Measurements from ENCODE around the gene GSAP.

GRCh38 chr7:77330169-77330882 is 85.8 kb downstream of the GSAP start:
- TF ChIP-seq CTCF (IDR thresholded peaks at IDR 0.05), result no peak
- peak; percentile 60 to 66 for TF ChIP-seq EP300 (IDR thresholded peaks at IDR 0.05)
